Activated CD4-positive, alpha-beta T cell treated with anti-CD3 and anti-CD28 coated beads, Interleukin-2, amount 50 U/mL, for 16 hours (primary cell): ENCODE measurements around the gene TMEM9.
A peak's percentile ranks its signal among the peaks of the same experiment; 100 is the strongest.

Experiments
- DNase-seq: peaks from one replicate; pipeline ENCODE4 v3.0.0-alpha.2; 2020

Gene TMEM9

GRCh38 chr1:201100169-201100930, 53.9 kb downstream of the TMEM9 start:
- no peak for DNase-seq

DNA sequence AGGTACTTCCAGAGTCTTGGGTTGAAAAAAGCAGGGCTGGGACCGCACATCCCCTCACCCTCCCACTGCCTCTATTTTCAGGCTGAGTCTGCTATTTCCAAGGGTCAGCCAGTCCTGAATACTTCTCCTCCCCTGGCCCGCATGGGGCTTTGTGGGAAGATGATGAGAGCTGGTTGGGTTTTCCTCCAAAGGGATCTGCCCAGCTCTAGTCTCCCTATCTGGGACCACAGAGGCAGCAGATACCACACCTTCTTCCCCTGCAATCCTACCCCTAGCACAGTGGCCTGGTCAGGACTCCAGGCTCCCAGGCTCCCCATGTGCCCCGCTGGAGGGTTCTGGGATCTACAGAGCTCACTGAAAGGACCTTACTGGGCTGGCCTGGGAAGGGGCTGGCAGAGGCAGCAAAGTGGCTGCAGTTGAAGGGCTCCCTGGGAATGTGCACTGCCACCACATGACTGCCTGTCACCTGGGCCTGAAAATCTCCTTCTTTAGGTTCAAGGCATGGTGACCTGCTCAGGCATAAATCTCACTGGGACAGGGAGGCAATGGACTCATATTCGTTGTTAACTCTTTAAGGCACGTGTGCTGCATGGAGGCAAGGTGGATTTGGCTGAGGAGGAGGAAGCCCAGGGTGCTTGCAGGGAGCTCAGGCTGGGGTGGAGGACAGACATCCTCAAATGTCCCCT, 55.1 kb downstream of the TMEM9 start:
- DNase-seq, result no peak

DNA sequence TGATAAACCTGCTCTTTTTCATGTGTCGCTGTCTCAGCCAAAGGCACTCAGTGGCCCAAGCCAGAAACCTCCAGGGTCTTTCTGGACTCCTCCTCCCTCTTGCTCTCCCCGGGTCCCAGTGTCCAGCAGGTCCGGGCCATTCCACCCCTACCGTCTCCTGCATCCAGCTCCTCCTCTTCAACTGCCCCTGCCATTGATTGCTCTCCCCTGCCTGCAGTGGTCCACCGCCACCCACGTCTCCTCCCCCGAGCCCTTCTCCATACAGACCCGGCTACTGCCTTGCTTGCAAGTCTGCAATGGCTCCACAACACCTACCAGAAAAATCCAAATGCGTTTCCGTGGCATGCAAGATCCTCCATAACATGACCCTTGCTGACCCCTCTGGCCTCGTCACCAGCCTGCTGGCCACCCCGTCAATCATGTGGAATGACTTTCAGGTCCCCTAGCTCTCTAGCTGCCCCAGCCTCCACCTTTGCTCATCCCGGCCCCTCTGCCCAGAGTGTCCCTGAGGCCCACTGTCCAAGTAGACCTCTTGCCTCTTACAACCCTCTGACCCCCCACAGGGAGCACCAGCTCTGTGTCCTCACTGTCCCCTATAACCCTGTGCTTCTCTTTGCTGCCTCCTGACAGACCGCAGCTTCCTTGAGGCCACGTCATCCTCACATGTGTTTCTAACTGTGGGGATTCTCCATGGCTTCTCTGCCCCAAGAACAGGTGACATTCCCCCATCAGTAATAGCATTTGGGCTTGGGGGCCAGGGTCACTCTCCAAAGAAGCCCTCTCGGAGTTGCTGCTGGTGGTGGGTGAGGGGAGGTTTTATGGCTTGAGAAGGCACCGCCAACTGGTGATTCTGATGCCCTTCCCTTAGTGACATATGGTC, 57.1 kb downstream of the TMEM9 start:
- DNase-seq, result no peak

- no peak for DNase-seq
Measured at GRCh38 chr1:201096041-201096461, 58.2 kb downstream of the TMEM9 start.

- no peak for DNase-seq
Measured at GRCh38 chr1:201095581-201095980, 58.7 kb downstream of the TMEM9 start.

DNA sequence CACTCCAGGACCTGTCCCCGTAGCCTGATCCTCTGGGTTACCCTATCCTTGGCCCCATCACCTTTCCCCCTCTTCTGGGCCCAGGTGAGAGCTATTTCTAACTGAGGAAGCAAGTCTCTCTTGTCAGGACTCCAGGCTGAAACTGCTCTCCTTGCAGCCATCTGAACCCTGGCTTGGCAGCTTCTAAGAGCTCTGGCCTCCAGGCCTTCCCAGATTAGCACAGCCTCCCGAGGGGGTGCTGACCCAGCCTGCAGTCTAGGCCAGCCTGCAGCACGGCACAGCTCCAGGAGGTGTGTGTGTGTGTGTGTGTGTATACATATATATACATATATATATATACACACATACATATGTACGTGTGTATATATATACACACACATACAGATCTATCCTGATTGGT, 59.4 kb downstream of the TMEM9 start:
- no peak for DNase-seq

DNA sequence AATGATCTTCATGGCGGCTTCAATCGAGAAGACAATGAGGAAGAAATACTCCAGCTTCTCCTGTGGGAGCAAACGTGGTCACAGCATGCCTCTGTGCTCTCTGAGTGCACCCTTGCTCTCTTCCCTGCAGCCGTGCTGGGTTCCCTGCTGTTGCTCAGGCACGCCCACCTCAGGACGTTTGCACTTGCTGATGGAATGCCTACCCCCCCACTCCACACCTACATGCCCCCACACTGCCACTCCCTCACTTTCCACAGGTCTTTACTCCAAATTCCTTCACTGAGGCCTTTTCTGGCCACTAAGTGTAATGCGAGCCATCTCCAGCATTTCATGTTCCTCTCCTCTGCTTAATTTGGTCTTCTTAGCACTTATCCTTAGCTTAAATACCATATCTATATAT, 60.3 kb downstream of the TMEM9 start:
- no peak for DNase-seq

DNA sequence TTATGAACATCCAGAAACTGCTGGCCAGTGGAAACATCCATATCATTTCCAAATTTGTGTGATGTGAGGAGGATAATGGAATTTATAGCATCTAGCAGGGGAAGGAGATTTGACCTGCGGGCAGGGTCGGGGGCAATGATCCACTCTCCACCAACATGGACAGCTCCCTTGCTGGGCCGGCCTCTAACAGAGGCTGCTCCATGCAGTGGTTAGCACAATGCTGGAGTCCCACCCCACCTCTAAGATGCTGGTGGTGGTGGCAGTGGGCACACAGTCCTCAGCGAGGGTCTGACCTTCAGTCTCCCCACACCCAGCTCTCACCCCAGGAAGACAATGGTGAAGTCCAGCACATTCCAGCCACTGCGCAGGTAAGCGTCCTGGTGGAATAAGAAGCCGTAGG, 60.7 kb downstream of the TMEM9 start:
- DNase-seq, result no peak

- DNase-seq, result no peak
Measured at GRCh38 chr1:201092738-201093137, 61.5 kb downstream of the TMEM9 start.

GRCh38 chr1:201091256-201091655, 63.0 kb downstream of the TMEM9 start:
- DNase-seq, result no peak

- DNase-seq, result no peak
Measured at GRCh38 chr1:201090541-201090940, 63.7 kb downstream of the TMEM9 start.

DNA sequence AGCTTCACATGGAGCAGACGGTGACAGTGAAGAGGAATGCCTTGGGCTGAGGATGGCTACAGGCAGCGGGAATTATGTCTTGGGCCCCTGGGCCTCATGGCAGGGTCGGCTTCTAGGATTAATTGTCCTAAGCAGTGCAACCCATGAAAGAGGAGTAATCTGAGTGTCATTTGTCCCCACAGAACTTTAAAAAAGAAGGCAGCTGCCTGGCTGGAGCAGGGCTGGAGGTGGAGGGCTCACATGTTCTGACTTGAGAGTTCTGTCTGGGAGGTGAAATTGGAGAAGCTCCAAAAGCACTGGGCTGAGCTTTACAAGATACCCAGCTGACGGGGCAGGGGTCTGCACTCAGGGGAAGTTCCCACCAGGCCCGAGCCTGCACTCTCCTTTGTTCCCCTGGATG, 64.7 kb downstream of the TMEM9 start:
- no peak for DNase-seq

GRCh38 chr1:201088901-201089525, 65.3 kb downstream of the TMEM9 start:
- no peak for DNase-seq

DNA sequence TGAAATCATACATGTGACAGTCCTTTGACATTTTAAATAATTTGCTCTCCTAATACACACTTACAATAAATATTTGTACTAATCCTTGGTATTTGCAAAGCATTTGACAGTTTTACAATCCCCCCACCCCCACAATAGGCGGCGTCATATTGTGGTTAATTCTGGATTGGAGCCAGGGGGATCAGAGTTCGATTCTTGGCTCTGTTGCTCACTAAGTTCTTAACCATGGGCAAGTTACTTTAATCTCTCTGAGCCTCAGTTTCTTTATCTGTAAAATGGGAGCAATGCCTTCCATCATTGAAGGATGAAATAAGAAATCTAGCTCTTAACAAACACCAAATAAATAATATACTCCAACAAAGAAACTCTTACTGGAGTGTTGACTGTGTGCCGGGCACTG, 65.9 kb downstream of the TMEM9 start:
- no peak for DNase-seq

DNA sequence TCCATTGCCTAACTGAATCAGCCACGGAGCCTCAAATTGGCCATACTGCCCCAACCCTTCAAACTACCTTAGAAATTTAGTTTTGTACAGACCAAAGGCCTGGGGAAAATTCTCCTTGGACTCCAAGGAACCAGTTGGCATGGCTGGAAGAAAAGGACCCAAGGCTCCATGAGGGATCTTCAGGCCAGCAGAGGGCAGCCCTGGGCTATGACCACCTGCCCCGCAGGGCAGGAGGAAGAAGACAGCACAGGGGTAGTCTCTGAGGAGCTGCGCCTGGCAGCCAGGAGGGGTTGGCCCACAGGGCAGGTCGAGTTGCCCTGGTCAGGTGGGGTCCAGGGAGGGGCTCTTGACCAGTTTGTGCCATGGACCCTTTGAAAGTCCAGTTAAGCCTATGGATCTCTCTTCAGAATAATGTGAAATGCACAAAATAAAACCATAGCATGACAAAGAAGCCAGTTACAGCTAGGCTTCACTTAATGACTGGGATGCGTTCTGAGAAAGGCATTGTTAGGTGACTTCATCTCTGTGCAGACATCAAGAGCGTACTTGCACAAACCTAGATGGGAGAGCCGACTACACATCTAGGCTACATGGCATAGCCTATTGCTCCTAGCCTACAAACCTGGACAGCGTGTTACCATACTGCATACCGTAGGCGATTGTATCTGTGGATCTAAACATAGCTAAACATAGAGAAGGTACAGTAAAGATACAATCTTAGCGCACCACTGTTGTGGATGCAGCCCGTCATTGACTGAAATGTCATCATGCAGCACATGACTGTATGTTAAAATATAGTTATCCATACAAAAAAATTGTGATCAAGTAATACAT, 68.2 kb downstream of the TMEM9 start:
- DNase-seq, result peak; percentile 29
